HepG2 (cell line): Measurements from ENCODE around the gene KCNRG. TPM values are rescaled to one million over a fixed set of nuclear protein-coding genes. Genes with fewer than 3 reads are reported as not detected.

Experiments used
- FOSL1 ChIP-seq: sonication (generic); formaldehyde crosslinking; IDR thresholded peaks from 2 replicates; pipeline ENCODE4 v1.9.0; 2021; ENCODE audit warnings: missing genetic modification reagents, borderline replicate concordance
- HDAC2 ChIP-seq: sonication (generic); formaldehyde crosslinking; IDR thresholded peaks from 2 replicates; pipeline ENCODE4 v1.4.0; 2020; ENCODE audit warnings: missing genetic modification reagents
- MYC ChIP-seq: sonication (generic); formaldehyde crosslinking; IDR thresholded peaks from 2 replicates; pipeline ENCODE4 v1.9.0; 2021; ENCODE audit warnings: missing genetic modification reagents, borderline replicate concordance
- PCBP2 ChIP-seq: fragments of 200-400 bp; formaldehyde crosslinking; optimal IDR thresholded peaks from 2 replicates; pipeline ENCODE3; 2018; ENCODE audit warnings: low read length, low read depth; ENCODE audit not compliant: poor library complexity, severe bottlenecking
- PITX1 ChIP-seq: sonication (generic); formaldehyde crosslinking; IDR thresholded peaks from 2 replicates; pipeline ENCODE4 v1.5.1; 2020; ENCODE audit warnings: mild to moderate bottlenecking, missing genetic modification reagents
- POLR2A ChIP-seq, 2 experiments: IDR thresholded peaks; 2 replicates each; pipeline ENCODE4 v1.6.1; 2011; ENCODE audit warnings: low read depth in 2 of 2, low read length in 2 of 2, mild to moderate bottlenecking in 1 of 2, moderate library complexity in 1 of 2; ENCODE audit not compliant: insufficient read depth in 1 of 2
- TGIF2 ChIP-seq: IDR thresholded peaks from 2 replicates; pipeline ENCODE4 v1.6.1; 2016; ENCODE audit warnings: control low read depth, missing compliant biosample characterization
- THYN1 ChIP-seq: sonication (generic); formaldehyde crosslinking; IDR thresholded peaks from 2 replicates; pipeline ENCODE4 v1.8.1; 2023; ENCODE audit warnings: low read depth, mild to moderate bottlenecking, moderate library complexity, missing genetic modification reagents, borderline replicate concordance
- ZFP62 ChIP-seq: sonication (generic); formaldehyde crosslinking; IDR thresholded peaks from 2 replicates; pipeline ENCODE4 v1.4.0; 2020; ENCODE audit warnings: missing genetic modification reagents
- ZNF530 ChIP-seq: sonication (generic); formaldehyde crosslinking; IDR thresholded peaks from 2 replicates; pipeline ENCODE4 v1.5.0; 2020; ENCODE audit warnings: low read depth, mild to moderate bottlenecking, missing genetic modification reagents
- ZNF766 ChIP-seq: sonication (generic); formaldehyde crosslinking; IDR thresholded peaks from 2 replicates; pipeline ENCODE4 v1.5.0; 2020; ENCODE audit warnings: missing genetic modification reagents, borderline replicate concordance
- ZNF83 ChIP-seq: sonication (generic); formaldehyde crosslinking; IDR thresholded peaks from 2 replicates; pipeline ENCODE4 v1.4.0; 2020; ENCODE audit warnings: missing genetic modification reagents, mild to moderate bottlenecking, borderline replicate concordance
- polyA plus RNA-seq, 8 experiments: library from polyadenylated mRNA; depleted of rRNA in 3 of 8; stranded (reverse) in 7 of 8; unstranded in 1 of 8; fragments of >200 nt; fragmentation: Illumina TruSeq in 4 of 8; extraction: Trizol in 4 of 8; gene quantifications; 2 replicates each; pipeline versions ENCODE4 v1.2.1 to v1.2.3, GENCODE V29; 2011 to 2016; ENCODE audit warnings: low read depth in 4 of 8, missing spikeins in 1 of 8, mixed read lengths in 1 of 8; ENCODE audit not compliant: insufficient read depth in 1 of 8
- total RNA-seq, 5 experiments: library from RNA; depleted of rRNA; stranded (reverse); fragments of >200 nt; fragmentation: Illumina TruSeq; extraction: Trizol; gene quantifications; 2 replicates each; pipeline ENCODE4 v1.2.3, GENCODE V29; 2016; ENCODE audit warnings: low read depth in 1 of 5
- TF ChIP-seq, protein P1 (sequence below): sonication (generic); formaldehyde crosslinking; IDR thresholded peaks from 2 replicates; pipeline ENCODE4 v1.8.1; 2022; ENCODE audit warnings: low read depth, mild to moderate bottlenecking, missing genetic modification reagents
- TF ChIP-seq, protein P2 (sequence below): sonication (generic); formaldehyde crosslinking; IDR thresholded peaks from 2 replicates; pipeline ENCODE4 v1.5.1; 2020; ENCODE audit warnings: missing genetic modification reagents, mild to moderate bottlenecking, borderline replicate concordance
- TF ChIP-seq, protein P3 (sequence below): sonication (generic); formaldehyde crosslinking; IDR thresholded peaks from 2 replicates; pipeline ENCODE4 v1.4.0; 2020; ENCODE audit warnings: missing genetic modification reagents
- TF ChIP-seq, protein P4 (sequence below): sonication (generic); formaldehyde crosslinking; IDR thresholded peaks from 2 replicates; pipeline ENCODE4 v1.5.0; 2020; ENCODE audit warnings: mild to moderate bottlenecking, missing genetic modification reagents, borderline replicate concordance
- TF ChIP-seq, protein P5 (sequence below): sonication (generic); formaldehyde crosslinking; IDR thresholded peaks from 2 replicates; pipeline ENCODE4 v1.8.1; 2023; ENCODE audit warnings: mild to moderate bottlenecking, moderate library complexity, missing genetic modification reagents

The KCNRG gene
- total and polyA plus RNA-seq, 2 of the 13 experiments (the other 11 are each of a cell fraction or from before 2014, with no cell fraction given), result 1.0 to 1.5 TPM

DNA sequence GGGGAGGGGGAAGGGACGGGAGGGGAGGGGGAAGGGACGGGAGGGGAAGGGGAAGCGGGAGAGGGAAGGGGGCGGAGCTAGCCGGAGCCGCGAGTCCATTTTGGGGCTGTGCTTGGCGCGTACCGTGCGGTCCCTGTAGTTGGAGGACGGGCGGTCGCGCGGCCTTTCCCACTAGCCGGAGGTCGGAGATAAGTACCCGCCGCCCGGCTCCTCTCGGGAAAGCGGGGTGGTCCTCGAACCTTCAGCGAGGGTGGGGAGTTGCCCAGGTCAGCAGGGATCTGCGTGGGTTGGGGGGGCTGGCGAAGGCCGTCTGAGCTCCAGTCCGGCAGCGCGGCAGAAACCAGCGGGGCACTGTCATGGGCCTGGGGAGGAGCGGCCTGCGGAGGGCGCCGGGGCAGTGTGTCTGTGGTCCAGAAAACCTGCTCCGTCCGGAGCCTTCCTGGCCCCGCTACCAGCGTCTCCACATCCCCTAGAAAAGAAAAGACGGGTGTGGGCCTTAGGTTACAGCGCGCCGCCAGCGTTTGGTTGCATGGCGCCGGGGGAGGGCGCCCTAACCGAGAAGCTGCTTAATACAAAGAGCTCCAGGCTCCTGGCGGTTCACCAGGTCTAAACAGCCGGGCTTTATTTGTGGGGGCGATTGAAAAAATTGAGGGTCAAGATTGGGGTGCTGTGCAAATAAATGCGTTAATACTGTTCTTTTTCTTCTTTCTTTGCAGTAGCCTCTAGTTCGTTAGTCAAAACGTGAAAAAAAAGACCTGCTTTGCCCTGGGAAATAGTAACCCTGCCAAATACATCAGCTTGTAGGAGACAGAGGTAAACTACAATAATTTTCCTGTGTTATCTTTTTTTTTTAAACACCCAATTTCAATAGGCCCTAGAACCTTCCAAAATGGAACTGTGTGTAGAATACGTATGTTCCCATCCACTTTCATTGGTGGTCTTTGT is 18.0 kb upstream of the KCNRG start, which contains the start of gene TRIM13 (continued):
- TF ChIP-seq, protein P1, sequence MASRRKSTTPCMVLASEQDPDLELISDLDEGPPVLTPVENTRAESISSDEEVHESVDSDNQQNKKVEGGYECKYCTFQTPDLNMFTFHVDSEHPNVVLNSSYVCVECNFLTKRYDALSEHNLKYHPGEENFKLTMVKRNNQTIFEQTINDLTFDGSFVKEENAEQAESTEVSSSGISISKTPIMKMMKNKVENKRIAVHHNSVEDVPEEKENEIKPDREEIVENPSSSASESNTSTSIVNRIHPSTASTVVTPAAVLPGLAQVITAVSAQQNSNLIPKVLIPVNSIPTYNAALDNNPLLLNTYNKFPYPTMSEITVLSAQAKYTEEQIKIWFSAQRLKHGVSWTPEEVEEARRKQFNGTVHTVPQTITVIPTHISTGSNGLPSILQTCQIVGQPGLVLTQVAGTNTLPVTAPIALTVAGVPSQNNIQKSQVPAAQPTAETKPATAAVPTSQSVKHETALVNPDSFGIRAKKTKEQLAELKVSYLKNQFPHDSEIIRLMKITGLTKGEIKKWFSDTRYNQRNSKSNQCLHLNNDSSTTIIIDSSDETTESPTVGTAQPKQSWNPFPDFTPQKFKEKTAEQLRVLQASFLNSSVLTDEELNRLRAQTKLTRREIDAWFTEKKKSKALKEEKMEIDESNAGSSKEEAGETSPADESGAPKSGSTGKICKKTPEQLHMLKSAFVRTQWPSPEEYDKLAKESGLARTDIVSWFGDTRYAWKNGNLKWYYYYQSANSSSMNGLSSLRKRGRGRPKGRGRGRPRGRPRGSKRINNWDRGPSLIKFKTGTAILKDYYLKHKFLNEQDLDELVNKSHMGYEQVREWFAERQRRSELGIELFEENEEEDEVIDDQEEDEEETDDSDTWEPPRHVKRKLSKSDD (CRISPR knock-in tag), result no peak; the same call in 1 of the 2 replicates
- TF ChIP-seq POLR2A (IDR thresholded peaks at IDR 0.05; ENCODE audit: insufficient read depth in 1 of 2, low read depth in 2 of 2, low read length in 2 of 2) (peak; percentile 82 to 84), HDAC2 (0 out of 2 replicates have a peak, but pooled peaks have one; percentile 45), PITX1 (CRISPR knock-in tag) (no peak; the same call in 1 of the 2 replicates), ZNF83 (CRISPR knock-in tag) (no peak), ZFP62 (CRISPR knock-in tag) (no peak), ZNF530 (CRISPR knock-in tag) (peak; percentile 47; the same call in 1 of the 2 replicates), FOSL1 (CRISPR knock-in tag) (no peak), ZNF766 (CRISPR knock-in tag) (peak; percentile 71; the same call in 1 of the 2 replicates), TGIF2 (CRISPR knock-in tag) (no peak), THYN1 (no peak), MYC (CRISPR knock-in tag) (peak; percentile 9; the same call in 1 of the 2 replicates), PCBP2 (peak; percentile 52)
- TF ChIP-seq, protein P2, sequence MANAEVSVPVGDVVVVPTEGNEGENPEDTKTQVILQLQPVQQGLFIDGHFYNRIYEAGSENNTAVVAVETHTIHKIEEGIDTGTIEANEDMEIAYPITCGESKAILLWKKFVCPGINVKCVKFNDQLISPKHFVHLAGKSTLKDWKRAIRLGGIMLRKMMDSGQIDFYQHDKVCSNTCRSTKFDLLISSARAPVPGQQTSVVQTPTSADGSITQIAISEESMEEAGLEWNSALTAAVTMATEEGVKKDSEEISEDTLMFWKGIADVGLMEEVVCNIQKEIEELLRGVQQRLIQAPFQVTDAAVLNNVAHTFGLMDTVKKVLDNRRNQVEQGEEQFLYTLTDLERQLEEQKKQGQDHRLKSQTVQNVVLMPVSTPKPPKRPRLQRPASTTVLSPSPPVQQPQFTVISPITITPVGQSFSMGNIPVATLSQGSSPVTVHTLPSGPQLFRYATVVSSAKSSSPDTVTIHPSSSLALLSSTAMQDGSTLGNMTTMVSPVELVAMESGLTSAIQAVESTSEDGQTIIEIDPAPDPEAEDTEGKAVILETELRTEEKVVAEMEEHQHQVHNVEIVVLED (CRISPR knock-in tag), result no peak
- TF ChIP-seq, protein P3, sequence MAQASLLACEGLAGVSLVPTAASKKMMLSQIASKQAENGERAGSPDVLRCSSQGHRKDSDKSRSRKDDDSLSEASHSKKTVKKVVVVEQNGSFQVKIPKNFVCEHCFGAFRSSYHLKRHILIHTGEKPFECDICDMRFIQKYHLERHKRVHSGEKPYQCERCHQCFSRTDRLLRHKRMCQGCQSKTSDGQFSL, result peak; percentile 93
- TF ChIP-seq, protein P4, sequence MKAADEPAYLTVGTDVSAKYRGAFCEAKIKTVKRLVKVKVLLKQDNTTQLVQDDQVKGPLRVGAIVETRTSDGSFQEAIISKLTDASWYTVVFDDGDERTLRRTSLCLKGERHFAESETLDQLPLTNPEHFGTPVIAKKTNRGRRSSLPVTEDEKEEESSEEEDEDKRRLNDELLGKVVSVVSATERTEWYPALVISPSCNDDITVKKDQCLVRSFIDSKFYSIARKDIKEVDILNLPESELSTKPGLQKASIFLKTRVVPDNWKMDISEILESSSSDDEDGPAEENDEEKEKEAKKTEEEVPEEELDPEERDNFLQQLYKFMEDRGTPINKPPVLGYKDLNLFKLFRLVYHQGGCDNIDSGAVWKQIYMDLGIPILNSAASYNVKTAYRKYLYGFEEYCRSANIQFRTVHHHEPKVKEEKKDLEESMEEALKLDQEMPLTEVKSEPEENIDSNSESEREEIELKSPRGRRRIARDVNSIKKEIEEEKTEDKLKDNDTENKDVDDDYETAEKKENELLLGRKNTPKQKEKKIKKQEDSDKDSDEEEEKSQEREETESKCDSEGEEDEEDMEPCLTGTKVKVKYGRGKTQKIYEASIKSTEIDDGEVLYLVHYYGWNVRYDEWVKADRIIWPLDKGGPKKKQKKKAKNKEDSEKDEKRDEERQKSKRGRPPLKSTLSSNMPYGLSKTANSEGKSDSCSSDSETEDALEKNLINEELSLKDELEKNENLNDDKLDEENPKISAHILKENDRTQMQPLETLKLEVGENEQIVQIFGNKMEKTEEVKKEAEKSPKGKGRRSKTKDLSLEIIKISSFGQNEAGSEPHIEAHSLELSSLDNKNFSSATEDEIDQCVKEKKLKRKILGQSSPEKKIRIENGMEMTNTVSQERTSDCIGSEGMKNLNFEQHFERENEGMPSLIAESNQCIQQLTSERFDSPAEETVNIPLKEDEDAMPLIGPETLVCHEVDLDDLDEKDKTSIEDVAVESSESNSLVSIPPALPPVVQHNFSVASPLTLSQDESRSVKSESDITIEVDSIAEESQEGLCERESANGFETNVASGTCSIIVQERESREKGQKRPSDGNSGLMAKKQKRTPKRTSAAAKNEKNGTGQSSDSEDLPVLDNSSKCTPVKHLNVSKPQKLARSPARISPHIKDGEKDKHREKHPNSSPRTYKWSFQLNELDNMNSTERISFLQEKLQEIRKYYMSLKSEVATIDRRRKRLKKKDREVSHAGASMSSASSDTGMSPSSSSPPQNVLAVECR (CRISPR knock-in tag), result peak; percentile 76
- TF ChIP-seq, protein P5, sequence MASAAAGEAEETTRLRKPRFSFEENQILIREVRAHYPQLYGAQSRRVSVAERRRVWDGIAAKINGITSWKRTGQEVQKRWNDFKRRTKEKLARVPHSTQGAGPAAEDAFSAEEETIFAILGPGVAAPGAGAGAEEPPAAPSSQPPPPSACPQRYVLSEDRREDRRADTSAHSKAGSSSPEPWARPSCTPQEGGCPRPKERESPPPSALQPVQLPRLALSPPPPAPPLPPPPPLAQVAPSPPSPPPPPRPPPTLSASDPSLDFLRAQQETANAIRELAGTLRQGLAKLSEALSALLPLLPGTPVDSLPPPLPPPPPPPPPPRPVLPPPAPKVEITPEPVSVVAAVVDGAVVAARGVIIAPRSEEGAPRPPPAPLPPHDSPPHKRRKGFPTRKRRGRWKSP (CRISPR knock-in tag), result 0 out of 2 replicates have a peak, but pooled peaks have one; percentile 36
